Left ventricle myocardium inferior (tissue), 1 donor: Measurements from ENCODE around the gene SLC22A23. TPM values are rescaled to one million over a fixed set of nuclear protein-coding genes. Genes with fewer than 3 reads are reported as not detected.

Experiments used
- DNase-seq: peaks from one replicate; pipeline ENCODE4 v3.0.0-alpha.2; 2020
- H3K27ac ChIP-seq: fragments of 200-600 bp; replicated peaks from 2 replicates; pipeline ENCODE4 v1.8.0; 2021
- H3K27me3 ChIP-seq: fragments of 200-600 bp; 2 replicates; pipeline ENCODE4 v1.8.0; 2021; ENCODE audit warnings: low read depth
- H3K36me3 ChIP-seq: fragments of 200-600 bp; 2 replicates; pipeline ENCODE4 v1.8.0; 2021
- H3K4me1 ChIP-seq: fragments of 200-600 bp; 2 replicates; pipeline ENCODE4 v1.8.0; 2021
- H3K4me3 ChIP-seq: fragments of 200-600 bp; 2 replicates; pipeline ENCODE4 v1.8.0; 2021; ENCODE audit warnings: mild to moderate bottlenecking, moderate library complexity
- H3K9me3 ChIP-seq: fragments of 200-600 bp; replicated peaks from 2 replicates; pipeline ENCODE4 v1.8.0; 2021
- CTCF ChIP-seq: fragments of 200-600 bp; IDR thresholded peaks from 2 replicates; pipeline ENCODE4 v1.8.0; 2021; ENCODE audit warnings: antibody characterized with exemption, mild to moderate bottlenecking, borderline replicate concordance
- intact Hi-C: fragments of 100-400 bp; cut with micrococcal nuclease; formaldehyde crosslinking; loops from one replicate; pipeline ENCODE4 v1.11.0; 2022
- total RNA-seq: library from RNA; stranded (reverse); fragmentation: NEBNext Ultra II Directional; extraction: Animal tissue kit (Norgen Biotek cat#: 25700); gene quantifications from one replicate; pipeline ENCODE4 v1.2.1, GENCODE V29; 2021
- donor health status: DM: no; HTN: yes; CAD: no; lungs with severe emphysema.

The SLC22A23 gene
- total RNA-seq, 1 donor from 2014 or later = 7.0 TPM

- no peak for TF ChIP-seq CTCF
These were observed 165.5 kb downstream of the SLC22A23 start for GRCh38 chr6:3291346-3291745.

GRCh38 chr6:3290931-3291211, 166.0 kb downstream of the SLC22A23 start:
- Histone ChIP-seq H3K4me1 (peaks cover 25% of the 10 kb centered on the region), H3K4me3 (no peak overlapping the region), H3K9me3 (no peaks in the 10 kb centered on the region), H3K27me3 (peaks cover 4% of the 10 kb centered on the region), H3K36me3 (no peaks in the 10 kb centered on the region), H3K27ac (no peak overlapping the region)
- DNase-seq = no peak
- no peak for TF ChIP-seq CTCF
- intact Hi-C loops = no loop called here

More at GRCh38 chr6:3291346-3291745, 165.5 kb downstream of the SLC22A23 start:
- no peaks in the 10 kb centered on the region for H3K36me3 ChIP-seq
- intact Hi-C loops = no loop called here
- peaks cover 8% of the 10 kb centered on the region for H3K27me3 ChIP-seq
- H3K4me3 ChIP-seq = no peak overlapping the region
- DNase-seq = no peak
- H3K27ac ChIP-seq = no peak overlapping the region
- peaks cover 25% of the 10 kb centered on the region for H3K4me1 ChIP-seq
- H3K9me3 ChIP-seq = no peaks in the 10 kb centered on the region

GRCh38 chr6:3290149-3290930, 166.5 kb downstream of the SLC22A23 start:
- Histone ChIP-seq H3K4me1 (peaks cover 25% of the 10 kb centered on the region), H3K27ac (no peak overlapping the region), H3K36me3 (no peaks in the 10 kb centered on the region), H3K4me3 (no peak overlapping the region), H3K9me3 (no peaks in the 10 kb centered on the region), H3K27me3 (peaks cover 4% of the 10 kb centered on the region)
- intact Hi-C loops = no loop called here
- no peak for TF ChIP-seq CTCF
- DNase-seq = no peak

- intact Hi-C loops = no loop called here
- H3K9me3 ChIP-seq = no peaks in the 10 kb centered on the region
- no peaks in the 10 kb centered on the region for H3K27me3 ChIP-seq
- no peak for DNase-seq
- H3K4me3 ChIP-seq = no peak overlapping the region
- H3K27ac ChIP-seq = no peak overlapping the region
- peaks cover 25% of the 10 kb centered on the region for H3K4me1 ChIP-seq
- no peak for TF ChIP-seq CTCF
- H3K36me3 ChIP-seq = no peaks in the 10 kb centered on the region
These were observed 167.2 kb downstream of the SLC22A23 start for GRCh38 chr6:3289664-3290055.

GRCh38 chr6:3288711-3289663, 167.9 kb downstream of the SLC22A23 start:
- Histone ChIP-seq H3K36me3 (peaks cover 2% of the 10 kb centered on the region), H3K4me3 (no peak overlapping the region), H3K27ac (no peak overlapping the region), H3K9me3 (no peaks in the 10 kb centered on the region), H3K4me1 (peaks cover 25% of the 10 kb centered on the region), H3K27me3 (no peaks in the 10 kb centered on the region)
- TF ChIP-seq CTCF = no peak
- DNase-seq = no peak
- intact Hi-C loops = no loop called here
